Measurements from ENCODE around the gene ZFPM1.
"Not testable (repeated sequence)": the region's sequence is repeated elsewhere in the genome, so short reads cannot be mapped to it uniquely, and the experiment has no call there.

Gene ZFPM1

DNA sequence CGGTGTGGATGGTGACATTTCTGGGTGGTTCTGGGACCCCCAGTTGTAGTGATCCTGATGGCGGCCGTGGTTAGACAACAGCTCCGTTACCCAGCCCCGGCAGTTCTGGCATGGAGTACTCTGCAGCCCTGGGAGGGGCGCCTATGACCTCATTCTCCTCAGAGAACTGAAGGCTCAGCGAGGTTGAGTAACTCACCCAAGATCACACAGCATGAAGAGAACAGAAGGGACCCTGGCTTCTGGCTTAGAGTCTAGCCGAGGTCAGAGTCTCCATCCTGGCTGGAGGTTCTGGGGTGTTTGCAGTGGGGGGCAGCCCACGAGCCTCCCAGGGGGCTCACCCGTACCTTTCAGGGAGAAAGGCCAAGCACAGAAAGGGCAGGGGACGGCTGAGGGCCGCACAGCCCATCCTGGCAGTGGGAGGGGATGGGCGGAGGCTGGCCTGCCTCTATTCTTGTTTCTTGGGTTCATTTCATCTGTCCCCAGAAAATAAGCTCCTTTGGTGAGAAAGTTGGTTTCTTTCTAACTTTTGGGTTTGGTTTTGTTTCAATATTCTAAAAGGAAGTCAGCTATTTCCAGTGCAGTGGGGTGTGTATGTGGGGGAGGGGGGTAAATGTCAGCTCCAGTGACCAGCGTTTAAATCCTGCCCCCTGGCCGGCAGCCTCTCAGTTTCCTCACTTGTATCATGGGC, 13.2 kb downstream of the ZFPM1 start:
- no peak for DNase-seq (ENCODE audit: low spot score)

DNA sequence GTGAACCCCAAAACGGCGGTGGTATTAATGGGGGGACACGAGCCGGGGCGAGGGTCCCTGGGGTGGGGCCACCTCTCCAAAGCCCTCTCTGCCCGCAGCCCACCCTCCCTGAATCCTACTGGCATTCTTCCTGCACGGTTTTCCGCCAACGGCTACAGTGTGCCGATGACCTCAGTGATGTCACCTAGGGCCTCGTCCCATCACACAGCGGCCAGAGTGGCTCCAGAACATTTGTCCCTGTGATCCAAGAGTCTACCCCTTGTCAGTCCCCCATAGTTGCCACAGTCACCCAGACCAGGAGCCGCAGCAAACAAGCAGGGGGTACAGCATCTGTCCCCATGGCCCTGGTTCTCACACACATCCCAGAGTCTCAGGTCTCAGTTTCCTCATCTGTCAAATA, 13.9 kb downstream of the ZFPM1 start:
- no peak for DNase-seq (ENCODE audit: low spot score)

DNA sequence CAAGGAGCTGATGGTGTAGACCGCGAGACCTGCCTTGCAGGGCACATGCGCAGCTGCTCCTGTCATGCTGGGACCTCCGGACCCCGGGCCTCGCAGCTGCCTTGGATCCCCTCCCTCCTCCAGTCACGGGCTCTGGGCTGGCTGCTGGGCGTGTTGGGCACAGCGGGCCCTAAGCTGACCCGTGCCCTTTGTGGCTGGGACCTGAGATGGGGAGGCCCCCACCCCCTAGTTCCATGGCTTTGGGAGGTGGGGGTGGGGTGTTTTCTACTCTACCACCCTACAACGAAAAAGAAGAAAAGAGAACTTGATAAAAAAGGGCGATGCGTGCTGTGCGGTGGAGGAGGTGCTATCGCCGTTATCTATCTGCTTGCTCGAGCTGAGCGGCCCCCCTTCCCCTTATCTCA, 14.5 kb downstream of the ZFPM1 start:
- no peak for DNase-seq (ENCODE audit: low spot score)

DNA sequence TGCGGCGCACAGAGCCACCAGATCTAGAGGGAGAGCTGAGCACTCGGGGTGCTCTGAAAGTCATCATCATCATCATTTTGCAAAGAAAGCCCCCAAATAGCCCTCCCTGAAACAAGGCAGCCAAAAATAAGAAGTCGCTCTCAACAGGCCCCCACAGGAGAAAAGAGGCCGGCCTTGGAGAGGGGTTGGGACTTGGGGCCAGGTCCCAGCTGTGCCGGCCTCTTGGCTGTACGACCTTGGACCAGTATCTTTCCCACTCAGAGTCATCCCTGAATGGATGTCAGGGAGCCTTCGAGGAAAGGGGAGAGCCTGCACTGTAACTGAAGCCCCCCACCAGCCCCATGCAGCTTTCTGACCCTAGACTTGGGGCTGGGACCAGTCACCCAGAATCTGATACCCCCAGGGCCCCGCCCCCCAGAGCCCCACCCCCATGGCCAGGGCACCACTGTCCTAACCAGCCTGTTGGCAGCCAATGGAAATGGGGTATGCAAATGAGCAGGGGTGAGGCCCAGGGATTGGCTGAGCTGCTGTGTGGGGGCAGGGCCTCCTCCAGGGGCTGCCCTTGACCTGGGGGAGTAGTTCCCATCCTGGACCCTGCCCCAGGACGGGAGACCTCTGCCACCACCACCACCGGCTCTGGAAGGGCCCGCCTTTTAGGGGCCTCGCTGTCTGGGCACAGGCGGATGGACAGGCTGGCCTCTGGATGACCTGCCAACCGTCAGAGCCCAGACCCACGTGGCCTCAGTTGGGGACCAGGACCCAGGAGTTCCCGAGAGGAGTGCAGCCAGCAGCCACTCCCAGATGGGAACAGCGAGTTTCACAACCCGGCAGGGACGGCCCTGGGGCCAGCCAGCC, 15.4 kb downstream of the ZFPM1 start:
- no peak for DNase-seq (ENCODE audit: low spot score)

DNA sequence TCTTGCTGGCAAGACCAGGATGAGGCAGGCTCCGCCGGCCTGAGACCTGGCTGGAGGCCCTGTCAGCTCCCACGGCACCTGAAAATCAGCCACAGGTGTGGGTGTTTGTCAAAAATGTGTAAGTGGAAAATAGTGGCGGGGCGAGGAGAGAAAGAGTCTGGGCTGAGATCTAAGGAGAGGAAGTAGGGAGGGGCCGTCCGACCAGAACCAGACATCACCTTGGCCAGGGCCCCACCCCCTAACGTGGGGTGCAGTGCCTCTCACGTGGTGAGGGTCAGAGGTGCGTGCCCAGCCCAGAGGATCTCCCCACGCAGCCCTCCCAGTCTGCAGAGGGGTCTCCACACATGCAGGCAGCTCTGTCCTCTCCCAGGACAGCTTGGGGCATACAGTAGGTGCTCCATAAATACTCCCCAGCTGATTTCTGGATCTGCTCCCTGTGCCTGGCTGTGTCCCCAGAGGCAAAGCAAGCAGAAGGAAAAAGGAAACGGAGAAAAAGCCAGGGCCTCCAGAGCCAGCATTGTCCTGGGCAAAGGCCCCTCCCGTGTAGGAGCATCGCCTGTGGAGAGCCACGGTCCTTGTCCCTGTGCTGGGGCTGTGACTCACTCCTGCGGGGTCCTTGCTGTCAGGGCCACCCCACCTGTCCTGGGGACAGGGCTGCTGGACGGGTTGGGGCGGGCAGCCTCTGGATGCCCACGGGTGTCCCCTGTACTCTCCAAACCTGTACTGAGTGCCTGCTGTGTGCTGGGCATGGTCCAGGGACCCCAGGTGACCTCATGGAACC, 16.7 kb downstream of the ZFPM1 start:
- DNase-seq (ENCODE audit: low spot score) = no peak

DNA sequence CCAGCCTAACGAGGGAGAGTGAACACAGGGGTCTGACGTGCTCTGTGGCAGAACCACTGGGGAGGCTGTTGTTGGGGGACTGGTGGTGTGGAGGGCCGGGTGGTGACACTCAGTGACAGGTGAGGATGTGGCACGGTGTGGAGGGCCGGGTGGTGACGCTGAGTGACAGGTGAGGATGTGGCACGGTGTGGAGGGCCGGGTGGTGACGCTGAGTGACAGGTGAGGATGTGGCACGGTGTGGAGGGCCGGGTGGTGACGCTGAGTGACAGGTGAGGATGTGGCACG, 17.3 kb downstream of the ZFPM1 start:
- DNase-seq (ENCODE audit: low spot score) = not testable (repeated sequence)

DNA sequence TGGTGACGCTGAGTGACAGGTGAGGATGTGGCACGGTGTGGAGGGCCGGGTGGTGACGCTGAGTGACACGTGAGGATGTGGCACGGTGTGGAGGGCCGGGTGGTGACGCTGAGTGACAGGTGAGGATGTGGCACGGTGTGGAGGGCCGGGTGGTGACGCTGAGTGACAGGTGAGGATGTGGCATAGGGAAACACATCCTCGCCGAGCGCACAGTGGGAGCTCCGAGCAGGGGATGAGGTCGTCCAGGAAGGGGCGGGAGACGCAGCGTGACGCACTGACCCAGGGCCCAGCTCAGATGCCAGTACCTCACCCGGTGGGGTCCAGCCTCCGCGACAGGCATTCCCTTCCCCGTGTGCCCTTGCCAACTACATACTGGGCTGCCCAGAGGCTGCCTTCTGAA, 17.6 kb downstream of the ZFPM1 start:
- not testable (repeated sequence) for DNase-seq (ENCODE audit: low spot score)

DNA sequence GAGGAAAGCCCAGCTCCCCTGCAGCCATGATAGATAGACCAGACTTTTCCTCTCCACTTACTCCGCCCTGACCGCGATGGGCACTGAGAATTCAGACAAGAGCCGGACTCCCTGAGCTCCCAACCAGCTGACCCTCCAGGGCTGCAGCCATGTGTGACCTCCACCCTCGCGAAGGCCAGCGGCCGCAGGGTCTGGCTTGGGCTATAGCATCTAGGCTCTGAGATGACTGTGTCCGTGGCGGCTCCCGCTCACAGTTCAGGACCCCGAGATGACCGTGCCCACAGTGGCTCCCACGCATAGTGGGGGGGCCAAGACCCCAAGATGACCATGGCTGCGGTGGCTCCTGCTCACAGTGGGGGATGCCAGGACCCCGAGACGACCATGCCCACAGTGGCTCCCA, 18.0 kb downstream of the ZFPM1 start:
- no peak for DNase-seq (ENCODE audit: low spot score)

DNA sequence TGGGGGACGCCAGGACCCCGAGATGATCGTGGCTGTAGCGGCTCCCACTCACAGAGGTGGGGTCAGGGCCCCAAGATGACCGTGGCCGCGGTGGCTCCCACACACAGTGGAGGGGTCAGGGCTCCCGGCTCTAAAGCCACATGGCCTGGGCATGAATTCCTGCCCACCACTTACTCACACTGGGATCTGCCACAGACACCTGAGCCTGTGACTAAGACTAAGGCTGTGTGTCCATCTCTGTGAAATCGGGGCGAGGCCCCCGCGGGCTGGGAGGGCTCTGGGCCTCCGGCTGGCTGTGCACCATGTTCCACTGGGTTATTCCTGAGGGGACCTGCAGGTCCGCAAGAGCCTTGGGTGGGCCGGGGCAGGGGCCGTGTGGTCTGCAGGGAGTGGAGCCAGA, 18.5 kb downstream of the ZFPM1 start:
- DNase-seq (ENCODE audit: low spot score) = no peak

DNA sequence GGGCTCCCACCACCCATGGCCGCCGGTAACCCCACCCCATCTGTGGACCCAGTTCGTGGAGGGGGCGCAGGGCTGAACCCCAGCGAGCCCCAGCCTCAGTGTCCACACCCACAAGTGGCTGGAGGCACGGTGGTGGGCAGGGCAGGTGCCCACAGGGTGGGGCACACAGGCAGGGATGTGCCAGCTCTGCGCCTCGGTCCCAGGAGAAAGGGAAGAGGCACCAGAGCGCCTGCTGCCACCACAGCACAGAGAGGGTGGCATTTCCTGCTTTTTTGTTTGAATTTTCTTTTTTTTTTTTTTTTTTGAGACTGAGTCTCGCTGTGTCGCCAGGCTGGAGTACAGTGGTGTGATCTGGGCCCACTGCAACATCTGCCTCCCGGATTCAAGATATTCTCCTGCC, 19.0 kb downstream of the ZFPM1 start:
- no peak for DNase-seq (ENCODE audit: low spot score)

DNA sequence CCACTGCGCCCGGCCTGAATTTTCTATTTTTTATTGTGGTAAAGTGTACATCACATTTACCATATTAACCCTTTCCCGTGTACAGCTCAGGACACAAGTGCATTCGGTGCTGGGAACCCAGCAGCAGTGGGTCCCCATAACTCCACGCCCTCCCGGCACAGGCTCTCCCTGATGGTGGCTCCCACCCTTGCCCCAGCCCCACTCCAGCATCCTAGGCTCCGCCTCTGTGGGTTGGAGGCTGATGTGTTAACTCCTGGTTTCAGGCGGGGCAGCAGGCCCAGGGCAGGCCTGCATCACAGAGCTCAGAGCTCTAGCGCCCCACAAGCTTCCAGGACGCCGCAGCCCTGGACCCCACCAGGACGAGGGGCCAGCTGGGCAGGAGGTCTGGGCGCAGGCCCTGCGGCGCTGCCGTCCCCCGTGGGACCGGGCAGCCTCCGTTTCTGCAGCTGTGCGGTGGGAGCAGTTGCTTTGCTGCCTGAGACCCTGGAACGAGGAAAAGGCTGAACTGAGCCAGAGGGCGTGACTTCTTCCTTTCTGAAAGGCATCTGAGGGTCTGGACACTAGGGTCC, 19.6 kb downstream of the ZFPM1 start:
- no peak for DNase-seq (ENCODE audit: low spot score)

DNA sequence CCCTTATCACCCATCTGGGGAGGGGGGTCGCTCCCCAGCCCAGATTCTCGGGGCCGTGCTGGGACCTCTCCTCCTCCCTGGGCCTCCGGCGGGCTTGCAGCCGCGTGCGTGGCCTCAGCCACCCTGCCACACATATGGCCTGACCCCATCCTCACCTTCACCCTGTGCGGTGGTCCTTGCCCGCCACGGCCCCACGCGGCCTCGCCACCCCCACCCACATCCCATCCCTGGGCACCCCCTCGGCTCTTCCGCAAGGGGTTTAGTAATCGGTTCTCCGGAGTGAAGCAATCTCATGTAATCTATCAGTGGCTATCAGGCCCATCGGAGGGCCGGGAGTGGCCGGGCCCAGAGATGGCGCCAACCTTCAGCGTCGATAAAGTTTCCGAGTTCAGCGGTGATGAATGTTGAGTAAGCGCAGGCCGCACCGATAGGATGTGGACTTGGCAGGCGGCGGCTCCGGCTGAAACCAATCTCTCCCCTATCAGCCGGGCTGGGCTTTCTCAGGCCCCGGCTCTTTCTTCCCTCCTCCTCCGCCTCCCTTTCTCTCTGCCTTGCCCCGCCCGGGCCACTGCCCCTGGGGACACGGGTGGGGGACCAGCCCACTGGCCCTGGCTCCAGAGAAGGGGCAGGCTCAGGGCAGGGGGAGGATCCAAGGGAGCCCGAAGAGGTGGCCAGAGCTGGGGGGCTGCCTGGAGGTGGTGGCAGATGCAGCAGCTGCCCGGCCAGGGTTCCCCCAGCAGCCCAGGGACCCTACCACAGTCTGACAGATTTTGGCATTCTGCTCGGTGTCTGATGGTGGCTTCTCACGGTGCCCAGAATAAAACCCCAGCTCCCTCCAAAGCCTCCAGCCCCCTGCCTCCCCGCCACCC, 20.8 kb downstream of the ZFPM1 start:
- no peak for DNase-seq (ENCODE audit: low spot score)

DNA sequence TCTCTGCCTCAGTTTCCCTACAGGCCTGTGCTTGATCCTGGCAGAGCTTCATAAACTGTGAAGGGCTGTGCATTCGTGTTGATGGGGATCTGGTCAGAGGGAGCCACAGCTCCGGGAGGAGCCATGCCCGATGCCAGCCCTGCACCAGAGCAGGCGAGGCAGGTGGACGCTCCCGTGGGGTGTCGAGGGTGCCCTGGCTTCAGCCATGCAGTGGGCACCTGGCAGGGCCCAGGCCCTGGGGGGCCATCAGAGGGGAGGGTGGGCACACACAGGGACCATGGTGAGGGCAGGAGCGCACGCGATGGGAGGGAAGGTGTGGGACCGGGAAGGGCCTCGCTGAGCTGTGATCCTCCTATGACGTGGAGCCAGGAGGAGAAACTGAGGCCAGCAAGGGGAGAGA, 22.0 kb downstream of the ZFPM1 start:
- DNase-seq (ENCODE audit: low spot score) = no peak

DNA sequence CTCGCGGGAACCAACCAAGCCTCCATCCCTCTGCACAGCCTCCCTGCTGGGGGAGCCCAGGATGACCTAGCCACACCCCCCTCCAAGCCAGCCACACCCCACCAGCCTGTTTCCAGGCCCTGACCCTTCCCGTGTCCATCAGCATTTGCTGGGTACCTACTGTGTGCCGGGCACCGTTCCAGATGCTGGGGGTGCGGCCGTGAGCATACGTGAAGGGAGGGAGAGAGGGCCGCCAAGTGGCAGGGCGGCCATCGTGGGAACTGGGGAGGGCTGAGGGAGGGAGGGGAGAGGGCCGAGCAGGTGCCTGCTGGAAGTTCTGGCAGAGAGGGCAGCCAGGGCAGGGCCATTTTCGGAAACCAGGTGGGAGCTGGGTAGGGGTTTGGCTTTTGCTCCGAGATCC, 23.1 kb downstream of the ZFPM1 start:
- DNase-seq (ENCODE audit: low spot score) = no peak

DNA sequence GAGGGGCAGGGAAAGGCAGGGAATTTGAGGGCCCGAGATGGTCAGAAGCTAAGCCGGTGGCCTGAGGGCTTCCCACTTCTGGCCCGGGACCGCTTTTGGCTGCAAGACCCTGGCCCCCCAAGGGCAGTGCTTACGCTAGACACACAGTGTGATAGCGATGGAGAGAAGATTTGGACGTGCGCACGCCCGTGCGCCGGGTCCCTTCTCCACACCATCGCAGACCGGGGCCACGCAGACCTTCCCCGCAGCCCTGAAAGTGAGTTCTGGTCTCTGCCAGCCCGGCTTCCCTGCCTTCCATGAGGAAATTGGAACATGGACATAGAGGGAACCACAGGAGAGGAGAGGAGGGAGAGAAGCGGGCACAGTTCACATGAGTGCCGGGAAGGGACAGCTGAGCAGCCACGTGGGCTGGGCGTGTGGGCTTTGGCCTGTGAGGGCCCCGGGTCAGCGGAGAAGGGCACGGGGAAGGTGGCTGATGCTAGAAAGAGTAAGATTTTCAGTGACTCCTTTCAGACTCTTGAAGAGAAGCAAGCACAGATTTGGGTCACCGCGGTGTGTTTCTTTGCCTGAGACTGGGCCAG, 23.8 kb downstream of the ZFPM1 start:
- DNase-seq (ENCODE audit: low spot score) = no peak

DNA sequence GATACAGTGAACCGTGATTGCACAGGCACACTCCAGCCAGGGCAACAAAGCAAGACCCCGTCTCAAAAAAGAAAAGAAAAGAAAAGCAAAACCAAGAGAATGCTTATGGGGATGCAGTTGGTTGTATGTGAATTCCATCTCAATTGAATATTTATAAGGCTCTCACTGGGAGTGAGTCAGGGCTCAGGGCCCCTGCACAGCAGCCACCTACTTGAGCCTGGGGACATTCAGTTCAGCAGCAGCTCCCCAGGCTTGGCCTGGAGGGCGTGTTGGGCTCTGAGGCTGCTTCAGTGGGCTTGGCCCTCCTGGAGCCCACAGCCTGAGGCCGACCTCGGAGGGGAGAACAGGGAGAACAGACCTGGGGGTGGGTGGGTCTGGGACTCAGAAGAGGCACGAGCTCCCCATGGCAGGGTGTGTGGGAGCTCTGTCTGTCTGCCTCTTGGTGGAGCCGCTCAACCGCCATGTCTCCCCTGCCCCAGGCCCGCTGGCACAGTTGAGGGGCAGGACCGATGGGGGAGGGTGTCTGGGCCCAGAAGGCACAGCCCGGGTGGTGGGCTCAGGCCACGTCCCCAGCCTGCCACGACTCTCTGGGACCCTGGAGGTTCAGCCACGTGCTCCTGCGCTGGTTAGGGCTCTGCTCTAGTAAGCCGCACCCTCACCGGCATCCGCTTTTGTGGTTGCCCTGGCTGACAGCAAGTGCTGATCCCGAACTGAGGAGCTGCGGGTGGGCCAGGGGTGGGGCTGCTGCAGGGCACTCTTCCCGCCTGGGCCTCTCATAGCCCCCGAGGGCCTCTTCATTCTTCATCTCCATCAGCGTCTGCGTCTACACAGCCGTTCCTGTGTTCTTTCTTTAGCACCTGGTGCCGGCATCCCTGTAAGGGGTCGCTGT, 24.8 kb downstream of the ZFPM1 start:
- no peak for DNase-seq (ENCODE audit: low spot score)

DNA sequence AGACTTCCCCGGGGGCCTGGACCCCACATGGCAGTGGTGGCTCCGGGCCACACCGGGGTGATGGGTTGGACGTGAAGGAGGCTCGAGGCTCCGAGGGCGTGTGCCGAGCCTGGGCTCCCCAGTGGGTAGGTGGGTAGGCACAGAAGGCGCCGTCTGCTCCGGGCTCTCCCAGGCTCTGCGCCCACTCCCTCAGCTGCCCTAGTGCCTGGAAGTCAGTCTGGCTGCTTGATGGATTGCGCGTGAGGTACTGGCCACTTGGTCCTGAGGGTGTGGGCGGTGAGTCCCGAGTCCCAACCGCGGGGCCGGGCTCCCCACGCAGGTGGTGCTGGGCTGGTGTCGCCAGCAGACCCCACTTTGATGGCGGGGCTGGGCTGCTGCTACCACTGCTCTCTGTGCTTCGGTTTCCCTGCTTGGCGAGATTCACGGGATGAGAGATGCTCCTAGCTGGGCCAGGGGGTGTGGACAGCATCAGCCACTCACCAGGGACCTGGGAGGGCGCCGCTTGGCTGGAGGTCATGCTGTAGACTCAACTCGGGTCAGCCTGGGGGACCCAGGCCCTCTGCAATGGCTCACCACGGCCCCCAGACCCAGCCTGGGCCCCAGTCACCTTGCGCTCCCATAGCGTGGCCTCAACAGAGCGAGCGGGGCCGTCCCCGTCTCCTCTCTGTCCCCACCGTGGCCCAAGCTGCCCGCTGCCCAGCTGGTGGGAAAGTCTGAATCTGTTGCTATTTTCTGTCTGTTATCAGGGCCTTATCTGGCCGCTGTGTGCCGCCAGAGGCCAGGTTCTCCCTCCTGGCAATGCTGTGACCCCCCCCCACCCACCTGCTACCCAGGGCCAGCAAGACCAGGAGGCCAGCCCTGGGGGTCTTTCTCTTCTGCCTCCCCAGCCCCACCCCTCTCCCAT, 26.1 kb downstream of the ZFPM1 start:
- DNase-seq (ENCODE audit: low spot score) = no peak

DNA sequence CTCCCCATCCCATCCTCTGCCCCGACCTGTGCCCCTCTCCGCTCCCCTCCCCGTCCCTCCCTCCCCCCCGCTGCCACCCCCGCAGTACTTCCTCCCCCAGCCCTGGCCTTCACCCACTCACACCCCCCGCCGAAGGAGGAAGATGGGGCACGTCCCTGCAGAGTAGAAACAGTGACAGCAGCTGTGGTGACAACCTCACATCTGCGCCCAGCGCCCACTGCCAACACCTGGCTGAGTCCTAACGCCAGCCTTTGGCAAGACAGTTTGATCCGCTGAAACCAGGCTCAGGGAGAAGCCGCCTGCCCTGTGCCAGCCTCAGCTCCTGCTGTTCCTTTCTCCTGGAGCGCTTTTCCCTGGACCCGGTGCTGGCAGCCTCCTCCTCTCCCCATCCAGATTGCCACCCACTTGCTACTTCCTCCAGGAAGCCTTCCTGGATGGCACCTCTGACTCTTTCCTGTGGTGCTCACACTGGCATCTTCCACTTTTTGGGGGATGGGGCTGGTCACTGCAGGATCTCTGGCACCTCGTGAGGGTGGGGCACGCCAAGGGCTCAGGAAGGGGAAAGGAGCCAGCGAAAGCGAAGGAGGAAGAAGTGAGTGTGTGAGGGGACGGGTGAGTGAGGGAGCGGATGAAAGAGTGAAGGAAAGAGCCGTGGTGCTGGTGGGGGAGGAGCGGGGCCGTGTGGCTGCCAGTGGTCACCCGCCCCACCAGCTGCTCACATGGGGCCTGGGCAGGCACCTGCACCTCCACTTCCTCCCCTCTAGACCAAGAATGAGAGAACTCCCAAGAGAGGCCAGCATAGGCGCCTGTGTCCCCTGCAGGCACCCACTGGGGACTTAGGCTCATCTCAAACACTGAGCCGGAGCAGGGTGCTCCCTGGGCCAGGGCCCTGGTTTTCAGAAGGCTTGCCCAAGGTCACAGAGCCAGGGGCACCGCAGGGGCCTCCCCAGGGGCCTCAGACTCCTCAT, 27.0 kb downstream of the ZFPM1 start:
- no peak for DNase-seq (ENCODE audit: low spot score)
